RCC 7860 (cell line): Measurements from ENCODE around the gene ST7.

Experiments
- DNase-seq: peaks from one replicate; pipeline ENCODE4 v3.0.0-alpha.2; 2015; ENCODE audit warnings: low spot score
- FAIRE-seq: peaks from 2 replicates; lab custom pipeline; 2012; peaks lifted over from hg19 to GRCh38; lab: Jason Lieb, UNC

Gene ST7

DNA sequence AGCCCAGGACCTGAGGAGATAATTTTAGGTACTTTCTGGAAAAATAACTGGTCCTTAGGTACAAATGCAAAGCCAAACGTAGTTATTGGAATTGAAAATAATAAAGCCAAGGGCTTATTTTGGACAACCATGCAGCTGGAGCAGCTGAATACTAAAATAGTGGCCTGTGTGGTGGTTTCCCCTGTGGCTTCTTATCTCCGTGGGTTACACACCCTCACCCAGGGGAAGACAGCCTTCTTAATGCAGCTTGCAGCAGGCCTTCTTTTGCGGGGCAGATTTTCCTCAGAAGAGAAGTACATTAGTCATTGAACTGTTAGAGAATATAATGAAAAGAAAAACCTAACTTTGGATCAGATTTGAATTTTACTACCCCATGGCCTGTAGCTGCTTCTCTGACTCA is 133.5 kb downstream of the ST7 start:
- no peak for DNase-seq
- peak; percentile 24 for FAIRE-seq

DNA sequence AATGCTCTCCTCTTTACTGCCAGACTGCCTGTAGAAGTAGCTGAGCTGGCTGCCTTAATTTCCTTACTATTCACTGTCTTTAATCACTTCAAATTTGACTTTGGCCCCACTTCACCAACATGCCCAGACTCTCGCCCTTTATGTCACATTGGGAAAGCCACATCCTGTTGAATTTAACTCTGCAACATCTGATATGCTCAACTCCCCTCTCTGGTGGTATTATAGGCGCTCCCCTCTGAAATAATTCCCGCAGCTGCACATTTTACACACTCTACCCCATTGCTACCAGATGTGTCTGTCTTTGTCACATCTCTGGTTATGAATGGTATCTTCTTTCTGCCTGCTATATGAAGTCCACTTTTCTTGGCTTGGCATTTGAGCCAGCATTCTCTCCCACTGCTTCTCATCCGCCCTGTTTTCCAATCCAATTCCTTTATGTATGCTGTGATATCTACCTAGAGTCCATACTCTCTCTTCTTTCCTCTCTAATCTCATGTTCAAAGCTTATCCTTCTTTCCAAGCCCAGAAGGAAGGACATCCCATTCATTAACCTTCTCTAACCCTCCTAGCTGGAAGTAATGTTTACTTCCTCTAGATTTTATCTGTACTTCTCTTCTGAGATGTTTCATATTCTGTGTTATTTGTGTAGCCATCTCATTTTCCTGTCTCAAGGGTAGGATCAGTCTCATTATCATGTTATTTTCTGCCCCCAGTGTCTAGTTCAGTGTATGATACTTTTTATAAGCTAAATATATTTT is 134.5 kb downstream of the ST7 start:
- no peak for FAIRE-seq
- no peak for DNase-seq

DNA sequence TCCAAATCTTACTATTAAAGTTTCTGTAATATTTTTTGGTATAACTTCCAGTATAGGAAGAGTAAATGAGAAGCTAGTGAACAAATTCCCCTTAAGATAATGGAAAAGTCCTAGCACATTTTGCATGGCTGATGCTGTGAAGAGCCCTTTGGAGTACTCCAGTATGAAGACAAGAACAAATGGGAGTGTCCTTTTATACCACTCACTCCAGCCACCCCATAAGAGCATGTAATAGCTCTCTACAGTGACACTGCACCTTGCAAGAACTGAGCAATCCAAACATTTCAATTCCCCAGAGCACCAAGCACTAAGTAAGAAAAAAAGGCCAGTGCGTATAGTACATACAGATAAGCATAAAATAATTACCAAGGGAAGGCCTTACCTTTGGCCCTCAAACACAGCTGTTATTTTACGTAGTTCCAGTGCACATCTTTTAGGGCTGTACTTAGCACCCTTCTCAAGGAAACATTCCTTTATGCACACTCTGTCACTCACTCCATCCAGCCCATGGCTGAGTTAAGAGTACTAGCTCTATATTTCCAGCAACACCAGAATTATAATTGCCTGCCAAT is 135.4 kb downstream of the ST7 start:
- FAIRE-seq = no peak
- no peak for DNase-seq

DNA sequence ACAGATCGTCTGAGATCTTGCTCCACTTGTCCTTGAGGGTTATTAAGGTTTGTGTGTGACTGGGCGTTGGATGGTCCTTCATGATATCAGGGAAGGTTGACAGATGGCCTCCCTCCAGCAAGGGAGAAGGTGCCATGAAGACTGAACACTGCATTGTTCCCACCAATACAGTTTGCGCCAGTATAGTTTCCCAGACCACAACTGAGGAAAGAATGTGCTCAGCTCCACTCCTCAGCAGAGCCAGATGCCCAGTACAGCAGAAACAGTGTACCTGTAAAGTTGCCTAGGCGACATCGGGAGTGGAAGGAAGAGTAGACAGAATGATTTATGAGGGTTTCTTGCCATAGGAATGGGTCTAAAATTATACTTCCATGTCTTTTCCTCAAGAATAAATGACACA is 137.5 kb downstream of the ST7 start:
- FAIRE-seq = no peak
- DNase-seq = no peak

DNA sequence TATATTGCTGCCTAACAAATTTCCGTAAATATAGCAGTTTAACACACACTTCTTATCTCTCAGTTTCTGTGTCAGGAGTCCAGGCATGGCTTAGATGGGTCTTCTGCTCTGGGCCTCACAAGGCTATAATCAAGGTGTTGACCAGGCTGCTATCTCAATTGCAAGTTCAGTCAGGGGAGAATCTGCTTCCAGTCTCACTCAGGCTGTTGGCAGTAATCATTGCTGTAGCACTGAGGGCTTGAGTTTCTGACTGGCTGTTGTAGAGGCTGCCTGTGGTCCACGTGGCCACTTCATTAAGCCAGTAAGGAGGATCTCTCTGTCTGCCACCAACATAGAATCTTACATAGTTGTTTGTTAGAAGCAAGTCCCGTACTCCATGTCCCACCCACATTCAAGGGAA is 138.4 kb downstream of the ST7 start:
- no peak for FAIRE-seq

DNA sequence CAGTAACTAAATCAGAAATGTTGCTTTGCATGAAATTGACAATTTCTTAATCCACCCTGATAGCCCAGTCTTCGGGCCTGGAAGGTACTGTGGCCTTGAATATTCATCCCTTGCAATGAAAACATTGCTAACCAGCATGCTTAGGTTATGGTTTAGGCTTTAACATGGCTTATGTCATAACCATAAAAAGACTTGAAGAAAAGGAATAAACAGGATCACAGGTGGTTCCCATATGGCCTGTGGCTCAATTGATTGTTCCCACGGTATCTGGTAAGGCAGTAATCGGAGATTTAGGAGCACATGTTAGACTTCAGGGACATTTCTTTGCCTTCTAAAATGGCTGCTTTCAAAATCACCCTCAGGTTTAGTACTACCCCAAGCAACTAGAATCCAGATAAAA is 139.5 kb downstream of the ST7 start:
- DNase-seq = no peak
- no peak for FAIRE-seq

More for the DNA sequence above, 138.4 kb downstream of the ST7 start:
- DNase-seq = no peak

DNA sequence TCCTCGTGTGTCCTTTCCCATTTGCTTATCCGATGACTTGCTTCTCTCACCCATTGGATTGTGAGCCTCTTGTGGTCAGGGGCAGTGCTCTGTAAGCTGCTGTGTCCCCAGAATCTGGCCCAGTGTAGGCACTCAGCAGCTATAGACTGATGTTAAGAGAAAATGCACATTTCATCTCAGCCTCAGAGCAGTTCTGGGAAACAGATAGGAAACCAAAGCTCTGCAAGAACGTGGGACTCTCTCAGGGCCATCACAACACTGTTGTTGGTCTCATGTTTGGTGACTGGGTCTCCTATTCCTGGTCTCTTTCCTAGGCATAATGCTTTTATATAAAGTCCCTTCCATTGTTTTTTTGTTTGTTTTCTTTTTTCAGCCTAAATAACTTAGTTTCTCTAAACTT is 141.2 kb downstream of the ST7 start:
- FAIRE-seq = no peak

DNA sequence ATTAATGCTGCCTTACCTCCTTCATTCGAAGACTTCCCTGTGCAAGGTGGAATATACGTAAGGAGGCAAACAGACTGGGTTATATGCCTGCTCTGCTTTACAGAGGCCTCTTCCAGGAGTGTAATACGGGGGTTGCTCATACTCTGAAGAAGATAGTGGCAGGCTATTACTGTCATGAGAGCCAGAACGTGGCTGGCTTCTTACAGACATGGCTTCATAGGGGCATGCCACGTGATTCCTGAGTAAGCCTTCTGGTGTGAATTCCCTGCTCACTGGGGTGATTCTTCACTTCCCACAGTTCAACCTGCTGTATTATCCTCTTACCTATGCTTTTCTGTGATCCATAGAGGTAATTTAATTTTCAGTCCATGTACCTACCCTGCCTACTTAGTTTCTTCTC is 141.8 kb downstream of the ST7 start:
- FAIRE-seq (no peak), DNase-seq (no peak)

More for the DNA sequence above, 141.2 kb downstream of the ST7 start:
- no peak for DNase-seq

DNA sequence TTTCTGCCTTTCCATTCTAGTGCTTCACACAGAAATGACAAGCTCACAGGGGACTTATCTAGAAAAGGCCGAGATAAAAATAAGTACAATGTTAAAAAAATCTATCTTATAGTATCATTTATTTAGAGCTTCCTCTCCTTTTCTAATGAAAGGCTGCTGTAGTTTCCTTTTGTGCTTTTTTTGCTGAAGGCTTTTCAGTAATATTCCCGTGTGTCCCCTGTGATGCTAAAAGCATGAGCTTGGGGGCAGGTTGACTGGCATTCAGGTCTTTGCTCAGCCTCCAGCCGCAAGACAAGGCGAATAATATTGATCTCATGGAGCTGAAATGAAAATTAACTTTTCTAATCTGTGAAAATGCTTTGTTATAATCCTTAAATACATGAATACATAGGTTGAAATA is 143.0 kb downstream of the ST7 start:
- FAIRE-seq = no peak
- no peak for DNase-seq

DNA sequence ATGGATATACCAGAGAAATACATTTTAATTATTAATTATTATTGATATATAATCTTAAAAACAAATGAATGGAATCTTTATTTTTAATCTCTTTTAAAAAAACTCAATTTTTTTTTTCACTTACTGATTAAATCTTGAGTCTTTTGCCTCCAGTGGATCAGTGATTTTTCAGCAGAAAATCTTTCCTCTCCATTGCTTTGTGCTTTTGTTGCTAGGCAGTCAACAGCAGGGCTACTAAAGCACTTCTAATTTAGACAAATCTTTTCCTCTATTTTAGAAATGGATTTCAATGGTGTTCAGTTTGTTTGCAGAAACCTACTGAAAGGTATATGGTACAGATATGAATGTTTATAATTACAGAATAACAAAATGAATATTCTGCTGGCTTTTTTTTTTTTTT is 143.6 kb downstream of the ST7 start:
- FAIRE-seq = no peak
- no peak for DNase-seq

DNA sequence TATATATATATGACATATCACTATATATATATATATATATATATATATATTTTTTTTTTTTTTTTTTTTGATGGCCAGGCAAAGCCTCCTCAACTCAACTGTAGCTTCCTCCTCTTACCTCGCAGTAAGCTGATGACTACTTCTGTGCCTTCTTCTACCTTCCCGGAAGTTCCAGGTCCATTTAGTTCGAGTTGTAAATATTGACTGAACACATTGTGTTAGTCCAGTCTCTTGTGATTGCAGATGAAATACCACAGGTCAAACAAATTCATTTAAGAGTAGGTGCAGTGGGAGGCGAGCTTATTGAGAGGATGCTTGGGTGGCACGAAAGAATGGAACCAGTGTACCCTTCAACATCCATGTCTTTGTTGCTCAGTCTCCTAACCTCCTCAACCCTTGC is 144.6 kb downstream of the ST7 start:
- DNase-seq (no peak), FAIRE-seq (no peak)

DNA sequence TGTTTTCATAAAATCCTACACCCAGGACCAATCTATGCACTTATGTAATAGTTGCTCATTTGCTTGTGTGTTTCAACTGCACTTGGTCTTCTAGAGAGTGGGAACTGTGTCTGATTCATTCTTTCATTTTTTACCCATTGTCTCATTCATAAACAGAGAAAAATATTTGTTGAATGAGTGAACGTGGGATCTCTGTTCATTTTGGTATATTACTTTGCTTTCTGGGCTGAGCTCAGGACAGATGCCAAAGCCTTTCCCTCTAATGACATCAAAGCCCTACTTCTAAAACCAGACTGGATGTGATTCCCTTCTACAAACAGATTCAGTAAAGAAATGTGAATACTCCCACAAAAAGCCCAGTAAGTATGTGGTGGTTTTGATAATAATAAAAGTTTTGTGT is 145.2 kb downstream of the ST7 start:
- FAIRE-seq (no peak), DNase-seq (peak; percentile 39)

DNA sequence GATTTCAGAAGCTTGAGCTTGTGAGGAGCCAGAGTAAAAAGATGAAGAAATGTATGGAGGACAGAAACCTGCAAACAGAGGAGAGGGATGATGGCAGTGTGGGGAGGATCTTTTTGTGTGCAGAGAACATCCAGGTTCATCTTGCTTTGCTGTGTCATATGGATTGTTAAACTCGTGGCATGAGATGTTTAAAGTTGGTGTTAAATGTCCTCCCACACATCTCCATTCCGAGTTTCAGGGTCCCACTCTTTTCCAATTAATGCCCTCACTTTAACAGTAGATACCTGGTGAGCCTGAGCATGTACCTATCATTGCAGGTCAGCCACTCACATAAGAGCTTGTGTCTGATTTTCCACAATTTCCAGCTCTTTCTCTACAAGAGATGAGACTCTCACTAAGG is 147.7 kb downstream of the ST7 start:
- FAIRE-seq (no peak), DNase-seq (no peak)

DNA sequence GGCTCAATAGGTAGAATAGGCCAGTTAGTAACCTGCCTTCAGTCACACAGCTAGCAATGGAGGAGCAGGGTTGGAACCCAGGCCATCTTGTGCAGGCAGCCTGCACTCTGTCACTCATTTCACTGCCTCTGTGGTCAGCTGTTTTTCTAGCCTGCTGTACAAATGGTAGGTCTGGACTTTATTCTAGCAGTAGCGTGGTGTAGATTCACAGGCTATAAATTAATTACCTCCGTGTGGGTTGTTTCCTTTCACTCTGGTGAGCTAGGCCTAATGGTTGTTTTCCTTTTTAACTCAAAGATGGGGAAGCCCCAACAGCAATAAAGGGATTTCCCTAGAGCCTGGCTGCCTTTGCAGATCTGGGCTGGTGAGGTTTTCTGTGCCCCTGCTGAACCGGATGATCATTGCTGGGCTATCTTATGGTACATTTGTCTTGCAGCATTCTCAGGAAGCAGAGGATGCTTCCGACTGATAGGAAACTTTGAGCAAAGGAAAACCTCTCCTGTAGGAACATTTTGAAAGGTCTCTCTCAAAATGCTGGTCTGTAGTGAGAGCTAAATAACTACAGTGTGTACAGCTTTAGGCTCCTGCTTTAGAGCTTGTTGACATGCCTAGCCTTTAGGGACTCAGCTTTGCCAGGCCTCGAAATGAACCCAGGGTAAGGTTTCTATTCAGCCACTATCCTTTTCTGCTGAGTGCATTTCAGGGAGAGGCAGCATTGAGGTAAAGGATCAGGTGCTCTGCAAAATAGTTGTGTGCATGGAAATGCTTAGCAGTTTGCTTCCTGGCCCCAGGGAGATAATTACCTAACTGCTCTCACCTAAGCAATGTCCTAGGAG is 157.4 kb downstream of the ST7 start:
- FAIRE-seq = no peak
- no peak for DNase-seq

DNA sequence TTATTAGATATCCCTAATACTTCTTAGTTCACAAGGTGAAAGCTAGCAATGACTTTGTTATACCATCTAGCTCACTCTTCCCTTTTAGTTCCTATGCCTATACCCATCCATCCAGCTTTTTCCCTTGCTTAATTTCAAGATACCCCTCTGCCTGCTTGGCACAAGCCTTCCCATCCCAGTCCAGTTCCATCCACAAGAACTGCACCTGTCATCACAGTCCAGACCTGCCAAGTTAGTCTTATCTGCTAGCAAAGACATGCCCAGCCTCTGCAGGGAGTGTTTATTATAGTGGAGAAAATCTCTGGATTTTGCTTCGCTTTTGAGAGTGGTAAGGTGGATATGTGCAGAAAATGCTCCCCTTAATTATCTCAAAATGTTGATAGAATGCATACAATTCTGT is 158.2 kb downstream of the ST7 start:
- DNase-seq (no peak), FAIRE-seq (no peak)

DNA sequence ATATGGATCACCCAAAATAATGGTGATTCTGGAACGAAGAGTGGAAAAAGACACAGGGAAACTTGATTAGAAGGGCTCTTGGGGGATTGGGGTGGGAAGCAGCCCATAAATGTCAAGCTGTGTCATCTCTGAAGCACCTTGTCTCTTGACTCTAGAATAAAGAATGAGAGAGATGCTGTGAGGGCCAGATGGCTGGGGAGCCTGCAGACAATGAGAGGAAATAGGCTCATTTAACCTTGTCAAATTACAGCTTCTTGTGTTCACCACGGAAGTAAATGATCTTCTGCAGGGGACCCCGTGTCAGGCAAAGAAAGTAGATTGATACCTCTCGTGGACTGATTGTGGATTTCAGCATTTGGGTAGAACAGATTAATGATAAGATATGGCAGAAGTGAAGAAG is 159.3 kb downstream of the ST7 start:
- no peak for FAIRE-seq

DNA sequence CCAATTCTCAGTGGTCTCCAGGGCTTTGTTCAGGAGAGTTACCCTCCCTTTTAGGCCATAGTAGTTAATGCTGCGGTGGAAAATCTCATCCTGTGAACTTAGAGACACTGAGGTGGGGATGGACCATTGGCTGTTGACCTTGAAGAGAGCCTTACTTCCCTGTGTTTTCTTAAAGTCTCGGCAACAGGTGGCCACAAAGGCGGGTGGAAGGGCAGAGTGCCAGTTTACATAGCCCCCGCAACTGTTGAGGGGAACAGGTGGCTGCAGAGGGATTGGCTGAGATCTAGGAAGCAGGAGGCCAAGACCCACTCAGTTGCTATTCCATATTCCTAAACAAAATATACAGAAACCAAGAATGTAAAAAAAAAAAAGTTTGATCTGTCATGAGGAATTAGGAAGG is 160.6 kb downstream of the ST7 start:
- DNase-seq (no peak), FAIRE-seq (no peak)

More for the DNA sequence above, 159.3 kb downstream of the ST7 start:
- no peak for DNase-seq

DNA sequence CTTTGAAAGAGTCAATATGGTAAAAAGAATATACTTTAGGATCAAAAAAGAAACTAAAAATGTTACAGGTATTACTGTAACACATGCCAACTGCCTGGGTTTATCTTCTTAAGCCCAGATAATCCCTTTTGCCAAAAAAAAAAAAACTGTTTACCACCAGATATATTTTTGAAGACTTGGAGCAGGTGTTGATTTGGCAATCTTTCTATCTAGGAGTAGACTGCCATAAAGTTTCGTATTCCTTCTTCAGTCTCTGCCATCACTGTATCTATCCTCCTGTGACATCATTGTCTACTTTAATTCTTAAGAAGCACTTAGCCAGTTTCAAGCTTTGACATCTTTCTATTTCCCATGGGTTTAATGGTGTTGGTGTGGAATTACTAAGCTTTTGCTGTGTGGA is 161.0 kb downstream of the ST7 start:
- no peak for DNase-seq
- no peak for FAIRE-seq

DNA sequence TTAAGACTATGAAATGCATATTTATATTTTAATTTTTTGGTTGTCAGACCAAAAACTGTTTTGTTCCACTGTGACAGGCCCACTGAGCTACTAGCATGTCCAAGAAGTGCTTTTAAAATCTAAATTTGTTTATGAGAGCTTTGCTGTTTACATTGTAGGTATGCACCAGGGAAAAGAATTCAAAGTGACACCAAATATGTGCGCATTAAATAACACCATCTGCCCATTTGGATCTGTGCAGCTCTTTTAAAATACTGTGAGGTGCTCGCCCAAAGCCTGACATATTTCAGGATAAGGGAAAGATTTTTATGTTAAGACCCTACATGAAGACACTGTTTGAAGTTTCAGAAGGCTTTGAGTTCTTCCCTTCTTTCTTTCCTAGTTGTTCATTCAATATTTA is 162.9 kb downstream of the ST7 start:
- DNase-seq (no peak), FAIRE-seq (no peak)

DNA sequence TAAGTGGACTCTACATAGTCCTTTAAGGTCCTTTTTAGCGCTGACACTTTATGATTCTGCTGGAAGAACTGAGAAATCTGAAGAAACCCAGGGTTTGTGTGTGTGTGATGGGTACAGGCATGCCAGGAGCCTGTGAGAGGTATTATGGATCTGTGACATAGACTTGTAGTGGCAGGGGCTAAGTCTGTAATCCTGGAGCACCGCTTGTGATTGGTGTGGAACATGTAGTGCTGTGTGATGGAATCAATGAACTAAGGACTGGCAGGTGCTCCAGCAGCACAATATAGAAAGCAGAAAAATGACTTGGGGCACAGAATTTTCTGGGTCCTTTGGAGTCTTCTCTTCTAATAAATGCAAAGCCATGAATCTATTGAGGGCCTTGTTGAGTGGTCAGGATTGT is 163.9 kb downstream of the ST7 start:
- FAIRE-seq (no peak), DNase-seq (no peak)

DNA sequence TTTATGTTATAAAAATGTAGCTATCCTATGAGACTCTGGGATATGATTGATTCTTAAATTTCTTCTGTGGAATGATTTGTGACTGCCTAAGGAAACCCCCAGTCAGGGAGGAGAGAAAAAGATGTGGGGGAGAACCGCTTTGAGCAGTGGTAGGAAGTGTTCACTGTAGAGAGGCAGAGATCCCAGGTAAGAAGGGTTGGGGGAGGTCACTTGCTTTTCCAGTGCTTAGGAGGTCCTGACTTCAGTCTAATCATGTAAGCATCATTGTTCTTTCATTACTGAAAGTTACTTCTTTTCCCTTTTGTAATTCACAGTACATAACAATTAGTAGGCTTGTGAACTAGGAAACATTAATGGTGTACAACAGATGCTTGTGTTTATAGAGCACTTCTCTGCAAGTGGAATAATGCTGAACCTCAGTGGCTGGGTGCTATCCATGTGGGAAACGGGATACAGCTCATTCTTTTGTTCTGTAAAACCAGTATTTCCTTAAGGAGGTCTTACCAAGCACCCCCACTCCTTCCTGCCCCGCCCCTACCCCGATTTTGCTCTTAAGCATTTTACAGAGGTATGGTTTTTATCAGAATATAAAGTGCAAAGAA is 165.4 kb downstream of the ST7 start:
- DNase-seq (no peak), FAIRE-seq (no peak)
